AG09309 (cell line): ENCODE data around the gene PIP5K1C.

ENCODE experiments used
- DNase-seq: peaks from one replicate; pipeline ENCODE4 v3.0.0-alpha.2; 2010; ENCODE audit warnings: low read depth
- H3K4me3 ChIP-seq: 2 replicates; pipeline ENCODE4 v1.5.1; 2011; ENCODE audit warnings: mild to moderate bottlenecking, low read depth, low read length, moderate library complexity; ENCODE audit not compliant: control insufficient read depth
- TF ChIP-seq, protein P1 (sequence below): IDR thresholded peaks from 2 replicates; pipeline ENCODE4 v1.5.1; 2011; ENCODE audit warnings: mild to moderate bottlenecking, low read depth, low read length, inconsistent platforms; ENCODE audit not compliant: insufficient read depth, control insufficient read depth; ENCODE audit errors: missing control alignments

The PIP5K1C gene

DNA sequence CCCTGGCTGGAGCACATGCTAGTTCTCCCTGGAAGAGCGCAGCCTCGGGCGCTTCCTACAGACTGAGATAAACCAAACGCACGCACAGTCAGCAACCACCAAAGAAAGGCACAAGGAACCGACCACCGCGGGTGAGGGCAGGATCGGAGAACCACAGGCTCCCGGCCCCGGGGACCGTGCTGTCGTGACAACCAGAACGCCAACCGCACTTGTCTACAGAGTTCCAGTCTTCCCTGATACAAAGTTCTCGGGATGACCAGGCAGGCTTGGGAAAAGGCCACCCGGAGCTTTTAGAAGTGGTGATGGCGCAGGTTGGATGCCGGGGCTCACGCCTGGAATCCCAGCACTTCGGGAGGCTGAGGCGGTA is 40.5 kb downstream of the PIP5K1C start:
- no peak for DNase-seq
- no peak overlapping the region for H3K4me3 ChIP-seq
- TF ChIP-seq, protein P1, sequence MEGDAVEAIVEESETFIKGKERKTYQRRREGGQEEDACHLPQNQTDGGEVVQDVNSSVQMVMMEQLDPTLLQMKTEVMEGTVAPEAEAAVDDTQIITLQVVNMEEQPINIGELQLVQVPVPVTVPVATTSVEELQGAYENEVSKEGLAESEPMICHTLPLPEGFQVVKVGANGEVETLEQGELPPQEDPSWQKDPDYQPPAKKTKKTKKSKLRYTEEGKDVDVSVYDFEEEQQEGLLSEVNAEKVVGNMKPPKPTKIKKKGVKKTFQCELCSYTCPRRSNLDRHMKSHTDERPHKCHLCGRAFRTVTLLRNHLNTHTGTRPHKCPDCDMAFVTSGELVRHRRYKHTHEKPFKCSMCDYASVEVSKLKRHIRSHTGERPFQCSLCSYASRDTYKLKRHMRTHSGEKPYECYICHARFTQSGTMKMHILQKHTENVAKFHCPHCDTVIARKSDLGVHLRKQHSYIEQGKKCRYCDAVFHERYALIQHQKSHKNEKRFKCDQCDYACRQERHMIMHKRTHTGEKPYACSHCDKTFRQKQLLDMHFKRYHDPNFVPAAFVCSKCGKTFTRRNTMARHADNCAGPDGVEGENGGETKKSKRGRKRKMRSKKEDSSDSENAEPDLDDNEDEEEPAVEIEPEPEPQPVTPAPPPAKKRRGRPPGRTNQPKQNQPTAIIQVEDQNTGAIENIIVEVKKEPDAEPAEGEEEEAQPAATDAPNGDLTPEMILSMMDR = no peak

DNA sequence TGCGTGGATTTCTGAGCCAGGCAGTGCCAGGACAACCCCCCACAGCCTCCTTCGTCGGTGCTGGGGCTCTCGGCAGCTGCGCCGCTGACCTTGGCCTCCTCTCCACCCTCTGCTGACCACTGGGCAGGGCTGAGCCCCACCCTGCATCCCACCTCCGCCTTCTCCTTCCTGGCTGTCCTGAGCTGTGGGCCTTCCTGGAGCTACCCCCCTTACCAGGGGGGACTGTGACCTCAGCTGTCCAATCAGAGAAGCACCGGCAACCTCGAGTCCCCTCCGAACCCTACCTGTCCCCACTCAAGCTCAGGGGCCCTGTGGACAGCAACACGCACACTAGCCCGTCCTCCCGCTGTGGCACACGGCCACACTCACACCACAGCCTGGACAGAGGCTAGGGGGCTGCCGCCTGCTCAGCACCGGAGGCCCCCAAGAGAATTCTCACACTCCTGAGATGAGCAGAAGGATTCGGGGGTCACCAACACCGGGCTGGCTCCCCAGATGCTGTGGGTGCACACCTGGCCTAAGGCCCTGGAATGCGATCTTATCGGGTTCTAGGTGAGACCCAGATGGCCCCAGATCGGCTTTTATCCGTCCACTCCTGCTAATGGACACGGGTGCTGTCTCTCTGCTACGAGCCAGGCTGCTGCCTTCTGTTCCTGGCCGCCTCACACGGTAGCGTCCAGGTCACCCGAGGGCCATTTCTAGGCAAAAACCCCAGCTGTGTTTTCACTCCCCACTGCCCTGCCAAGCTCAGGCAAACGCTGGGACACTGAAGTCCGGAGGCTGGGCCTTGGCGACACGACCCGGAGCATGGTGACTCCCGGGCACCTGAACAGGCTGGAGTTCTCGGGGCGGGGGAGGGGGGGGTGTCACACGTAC is 41.2 kb downstream of the PIP5K1C start:
- TF ChIP-seq, protein P1 = no peak
- DNase-seq = no peak
- no peak overlapping the region for H3K4me3 ChIP-seq

DNA sequence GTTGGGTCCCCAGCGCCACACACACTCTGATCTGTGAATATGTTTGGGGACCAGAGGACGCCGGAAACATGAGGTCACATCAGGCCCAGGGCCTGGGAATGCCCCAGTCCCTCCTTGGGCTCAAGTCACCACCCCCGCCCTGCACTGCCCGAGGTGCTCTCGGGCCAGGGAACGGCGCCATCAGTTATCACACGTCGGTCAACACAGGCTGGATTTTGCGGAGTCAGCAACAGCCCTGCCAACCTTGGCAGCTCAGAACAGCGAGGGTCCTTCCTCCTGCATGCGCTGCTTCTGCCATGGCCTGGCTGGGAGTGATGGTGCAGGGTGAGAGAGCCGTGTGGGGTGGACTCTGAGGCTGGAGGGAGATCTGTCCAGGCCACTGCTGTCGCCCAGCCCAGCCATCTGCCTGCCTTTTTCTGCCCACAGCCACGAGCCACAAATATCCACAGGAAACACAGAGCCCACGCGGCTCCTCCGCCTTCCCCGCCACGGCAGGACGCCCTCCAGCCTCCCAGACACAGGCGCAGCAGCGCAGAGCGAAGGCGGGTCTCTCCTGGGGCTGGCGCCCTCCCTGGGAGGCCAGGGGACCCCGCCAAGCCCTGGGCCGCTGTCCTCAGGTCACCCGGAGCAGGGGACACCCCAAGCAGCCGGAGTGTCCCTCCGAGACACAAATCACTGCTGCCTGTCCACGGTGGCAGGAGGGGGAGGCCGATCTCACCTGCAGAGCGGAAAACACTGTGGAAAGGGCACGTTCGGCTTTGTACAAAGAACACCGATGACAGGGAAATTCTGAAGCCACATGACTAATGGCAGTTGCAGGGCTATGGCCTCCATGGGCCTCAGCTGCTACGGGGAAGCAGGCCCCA is 42.0 kb downstream of the PIP5K1C start:
- TF ChIP-seq, protein P1 = no peak

DNA sequence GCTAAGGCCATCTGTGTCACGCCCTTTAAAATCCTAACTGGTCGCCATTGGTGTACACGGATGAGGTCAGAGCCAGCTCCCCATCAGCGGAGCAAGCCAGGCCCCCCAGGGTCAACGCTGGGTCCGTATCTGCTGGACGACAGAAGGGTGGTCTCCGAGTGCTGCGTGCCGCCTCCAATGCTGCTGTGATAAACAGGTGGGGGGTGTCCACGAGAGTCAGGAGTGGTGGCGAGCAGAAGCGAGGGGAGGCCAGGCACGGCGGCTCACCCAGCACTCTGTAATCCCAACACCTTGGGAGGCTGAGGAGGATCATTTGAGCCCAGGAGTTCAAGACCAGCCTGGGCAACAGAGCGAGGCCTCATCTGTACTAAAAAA is 42.9 kb downstream of the PIP5K1C start:
- H3K4me3 ChIP-seq = no peak overlapping the region
- DNase-seq = no peak
- TF ChIP-seq, protein P1 = no peak

More for the DNA sequence above, 42.0 kb downstream of the PIP5K1C start:
- no peak for DNase-seq
- H3K4me3 ChIP-seq = no peak overlapping the region

DNA sequence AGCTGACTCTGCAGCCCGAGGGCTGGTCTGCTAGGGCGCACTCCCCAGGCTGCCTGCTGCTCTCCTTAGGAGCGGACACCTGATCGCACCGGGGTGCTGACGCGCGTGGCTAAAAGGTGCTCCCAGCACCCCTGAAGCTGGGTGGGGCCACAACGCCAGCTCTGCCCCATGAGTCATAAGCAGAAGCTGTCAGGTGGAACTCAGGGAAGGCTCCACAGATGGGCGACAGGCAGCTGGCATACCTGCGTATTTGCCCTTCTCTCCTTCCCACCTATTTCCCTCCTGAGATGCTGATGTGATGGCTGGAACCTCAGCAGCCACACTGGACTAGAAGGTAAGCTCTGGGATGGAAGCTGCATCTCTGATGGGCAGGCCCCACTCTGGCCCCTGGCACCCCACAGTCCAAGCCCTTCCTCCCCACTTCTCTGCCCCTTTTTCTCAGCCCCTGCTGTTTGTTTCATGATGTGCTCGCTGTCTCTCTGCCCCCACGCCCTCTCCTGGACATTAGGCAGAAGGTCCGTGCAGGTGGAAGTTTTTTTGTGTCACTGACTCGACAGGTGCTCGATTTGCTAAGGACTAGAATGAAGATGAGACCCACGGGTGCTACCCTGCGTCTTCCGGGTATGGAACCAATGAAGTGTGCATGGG is 43.4 kb downstream of the PIP5K1C start:
- no peak for DNase-seq
- H3K4me3 ChIP-seq = no peak overlapping the region
- TF ChIP-seq, protein P1 = no peak

DNA sequence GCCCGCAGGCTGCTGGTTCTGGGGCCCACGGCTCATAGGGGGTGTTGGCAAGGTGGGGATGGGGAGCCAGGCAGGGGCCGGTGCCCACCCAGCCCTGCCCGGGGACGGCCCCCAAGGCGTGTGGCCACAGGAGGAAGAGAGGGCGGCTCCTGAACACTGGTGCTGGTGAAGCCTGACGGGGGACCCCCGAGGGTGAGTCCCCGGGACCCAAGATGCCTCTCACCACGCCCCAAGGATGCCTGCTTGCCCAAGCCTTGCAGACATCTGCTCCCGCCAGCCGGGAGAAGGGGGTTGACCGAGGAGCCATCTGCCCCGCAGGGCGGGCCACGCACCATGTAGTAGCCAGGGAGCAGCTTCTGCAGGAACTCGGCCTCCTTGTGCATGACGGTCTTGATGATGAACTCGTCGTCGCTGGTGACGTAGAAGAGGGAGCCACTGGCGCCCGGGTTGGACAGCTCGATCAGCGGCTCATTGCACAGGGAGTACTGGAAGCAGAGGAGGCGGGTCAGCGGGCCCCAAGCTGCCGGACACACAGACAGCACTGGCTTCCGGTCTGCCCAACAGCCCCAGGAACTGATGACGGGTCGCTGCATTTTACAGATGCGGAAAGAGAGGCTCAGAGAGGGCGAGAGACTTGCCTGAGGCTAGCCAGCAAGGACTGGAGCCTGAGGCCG is 44.1 kb downstream of the PIP5K1C start:
- no peak for DNase-seq
- TF ChIP-seq, protein P1 = no peak

More for the DNA sequence above, 44.1 kb downstream of the PIP5K1C start:
- no peak overlapping the region for H3K4me3 ChIP-seq
